Activated T-helper 2 cell treated with anti-CD3 and anti-CD28 coated beads, Interferon-gamma antibody, Interleukin-2, Interleukin-4, amounts not matched to agents 10 μg/mL and 5 μg/mL and 100 μg/mL, durations not matched to agents 14 hours and 24 hours and 36 hours (primary cell): ENCODE measurements around the gene SPTB. TPM values are rescaled to one million over a fixed set of nuclear protein-coding genes. Genes with fewer than 3 reads are reported as not detected.

ENCODE experiments used
- DNase-seq: peaks from one replicate; pipeline ENCODE4 v3.0.0; 2021; ENCODE audit warnings: low spot score
- H3K27ac Mint-ChIP-seq: one replicate; pipeline ENCODE4 v1.8.0; 2021; ENCODE audit warnings: mixed read lengths
- H3K27me3 Mint-ChIP-seq: one replicate; pipeline ENCODE4 v1.8.0; 2021; ENCODE audit warnings: low read depth, mixed read lengths
- H3K36me3 Mint-ChIP-seq: one replicate; pipeline ENCODE4 v1.8.0; 2021; ENCODE audit warnings: low read depth, mixed read lengths
- H3K4me1 Mint-ChIP-seq: one replicate; pipeline ENCODE4 v1.8.0; 2021; ENCODE audit warnings: low read depth, mixed read lengths
- H3K4me3 Mint-ChIP-seq: one replicate; pipeline ENCODE4 v1.8.0; 2021; ENCODE audit warnings: low read depth, mild to moderate bottlenecking, moderate library complexity, mixed read lengths
- H3K9me3 Mint-ChIP-seq: one replicate; pipeline ENCODE4 v1.8.0; 2021; ENCODE audit warnings: mixed read lengths
- intact Hi-C: fragments of 100-400 bp; cut with micrococcal nuclease; formaldehyde crosslinking; loops from one replicate; pipeline ENCODE4 v1.15.1; 2023
- total RNA-seq: library from RNA; stranded (reverse); gene quantifications from 2 replicates; pipeline ENCODE4 v1.2.3, GENCODE V29; 2022

The SPTB gene
- total RNA-seq, 1 donor from 2014 or later: 0.05 TPM

- Mint-ChIP-seq H3K27ac (no peak overlapping the region), H3K27me3 (no peaks in the 10 kb centered on the region), H3K4me1 (peaks cover 37% of the 10 kb centered on the region), H3K4me3 (no peak overlapping the region), H3K36me3 (no peaks in the 10 kb centered on the region), H3K9me3 (no peaks in the 10 kb centered on the region)
- intact Hi-C loops: no loop called here
- no peak for DNase-seq
Measured at GRCh38 chr14:64725879-64726584, 153.7 kb downstream of the SPTB start.

DNA sequence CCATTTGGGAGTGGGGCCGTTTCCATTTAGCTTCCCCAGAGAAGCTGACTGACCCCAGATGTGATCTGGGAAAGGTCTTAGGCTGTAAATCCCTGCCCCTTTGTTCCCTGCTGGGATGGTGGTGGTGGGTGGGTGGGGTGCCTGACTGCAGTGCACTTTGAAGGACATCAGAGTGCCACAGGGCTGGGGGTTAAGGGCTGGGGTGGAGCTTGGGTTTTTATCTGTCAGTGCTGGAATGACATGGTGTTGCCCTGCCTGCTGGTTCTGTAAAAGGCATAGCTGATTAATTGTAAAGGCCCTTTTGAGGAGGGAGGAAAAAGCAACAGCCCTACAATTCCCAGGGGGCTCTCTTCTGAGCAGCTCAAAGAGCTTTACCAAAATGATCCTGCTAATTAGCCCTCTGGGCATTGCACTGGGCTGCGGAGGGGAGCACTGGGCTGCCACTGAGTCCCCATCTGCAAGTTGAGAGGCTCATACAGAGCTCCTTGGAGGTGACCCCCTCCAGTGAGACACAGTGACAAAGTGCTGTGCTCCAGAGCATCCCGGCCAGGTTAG lies 154.4 kb downstream of the SPTB start:
- Mint-ChIP-seq H3K9me3 (no peaks in the 10 kb centered on the region), H3K4me1 (peaks cover 40% of the 10 kb centered on the region), H3K4me3 (no peak overlapping the region), H3K27ac (no peak overlapping the region), H3K36me3 (no peaks in the 10 kb centered on the region), H3K27me3 (no peaks in the 10 kb centered on the region)
- no peak for DNase-seq
- intact Hi-C loops: no loop called here

- Mint-ChIP-seq H3K4me3 (no peak overlapping the region), H3K36me3 (no peaks in the 10 kb centered on the region), H3K9me3 (no peaks in the 10 kb centered on the region), H3K27ac (no peak overlapping the region), H3K4me1 (peaks cover 33% of the 10 kb centered on the region), H3K27me3 (no peaks in the 10 kb centered on the region)
- intact Hi-C loops: no loop called here
- DNase-seq: no peak
Measured at GRCh38 chr14:64724578-64724930, 155.2 kb downstream of the SPTB start.

DNA sequence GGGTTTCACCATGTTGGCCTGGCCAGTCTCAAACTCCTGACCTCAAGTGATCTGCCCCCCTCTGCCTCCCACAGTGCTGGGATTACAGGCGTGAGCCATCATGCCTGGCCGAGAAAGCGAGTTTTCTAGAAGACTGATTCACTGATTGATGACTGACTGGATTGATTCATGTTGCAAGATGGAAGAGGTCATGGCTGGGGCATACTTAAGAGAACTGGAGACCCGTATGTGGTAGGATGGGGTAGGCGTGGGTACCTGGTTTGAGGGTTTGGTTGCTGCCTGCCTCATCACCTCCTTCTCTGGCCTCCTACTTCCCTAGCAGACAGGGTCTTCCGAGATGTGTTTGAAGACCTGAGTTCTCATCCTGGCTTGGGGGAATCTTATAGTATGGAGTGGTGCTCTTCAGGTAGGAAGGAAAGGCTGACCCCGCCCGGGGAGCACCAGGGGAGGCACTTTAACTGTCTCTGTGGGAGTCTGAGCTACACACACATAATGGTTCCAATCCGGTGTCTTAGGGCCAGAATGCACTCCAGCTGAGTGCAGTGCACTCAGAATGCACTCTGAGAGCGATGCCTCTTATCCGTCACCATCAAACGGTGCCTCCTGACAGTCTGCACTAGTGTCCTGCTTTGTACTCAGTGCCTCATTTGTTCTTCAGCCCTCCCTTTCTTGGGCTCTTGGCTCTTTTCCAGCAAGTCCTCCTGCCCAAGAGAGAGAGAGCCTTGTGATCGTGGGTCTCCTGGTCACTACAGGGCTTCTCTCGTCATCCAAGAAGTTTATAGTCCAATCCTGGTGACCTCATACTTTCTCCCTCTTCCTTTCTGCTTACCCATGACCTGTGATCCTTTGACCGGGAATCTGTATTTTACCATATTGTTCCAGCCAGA lies 155.8 kb downstream of the SPTB start:
- no peak overlapping the region for H3K4me3 Mint-ChIP-seq
- intact Hi-C loops: no loop called here

DNA sequence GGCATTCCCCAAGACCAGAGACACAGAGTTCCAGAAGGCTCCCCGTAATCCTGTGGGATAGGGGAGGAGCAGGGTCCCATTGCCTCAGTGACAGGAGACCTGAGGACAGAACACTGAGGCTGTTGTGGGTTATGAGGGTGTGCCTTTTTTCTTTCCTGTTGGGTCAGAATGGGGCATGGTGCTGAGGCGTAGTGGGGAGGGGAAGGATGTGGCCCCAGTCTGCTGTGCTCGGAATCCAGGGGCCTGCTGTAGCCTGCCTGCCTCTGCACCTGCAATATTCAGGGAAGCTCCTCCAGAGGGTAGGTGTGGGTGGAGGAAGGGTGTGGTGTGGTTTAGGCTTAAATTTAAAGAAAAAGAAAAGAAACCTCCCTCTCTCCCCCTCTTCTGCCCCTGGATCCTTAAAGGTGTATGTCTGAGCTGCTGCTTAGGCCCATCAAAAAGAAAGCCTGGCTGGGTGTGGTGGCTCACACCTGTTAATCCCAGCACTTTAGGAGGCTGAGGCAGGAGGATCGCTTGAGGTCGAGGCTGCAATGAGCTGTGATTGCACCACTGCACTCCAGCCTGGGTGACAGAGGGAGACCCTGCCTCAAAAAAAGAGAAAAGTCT lies 156.8 kb downstream of the SPTB start:
- Mint-ChIP-seq H3K27me3 (peaks cover 4% of the 10 kb centered on the region), H3K4me1 (peaks cover 38% of the 10 kb centered on the region), H3K4me3 (no peak overlapping the region), H3K27ac (no peak overlapping the region), H3K36me3 (no peaks in the 10 kb centered on the region), H3K9me3 (no peaks in the 10 kb centered on the region)
- peak; percentile 22 for DNase-seq
- intact Hi-C loops: no loop called here

More for the DNA sequence above, 155.8 kb downstream of the SPTB start:
- H3K27me3 Mint-ChIP-seq: no peaks in the 10 kb centered on the region
- no peak overlapping the region for H3K27ac Mint-ChIP-seq
- peaks cover 33% of the 10 kb centered on the region for H3K4me1 Mint-ChIP-seq
- DNase-seq: no peak
- no peaks in the 10 kb centered on the region for H3K9me3 Mint-ChIP-seq
- H3K36me3 Mint-ChIP-seq: no peaks in the 10 kb centered on the region

GRCh38 chr14:64721899-64722298 lies 157.8 kb downstream of the SPTB start:
- no peak for DNase-seq
- no peaks in the 10 kb centered on the region for H3K9me3 Mint-ChIP-seq
- H3K4me3 Mint-ChIP-seq: no peak overlapping the region
- intact Hi-C loops: no loop called here
- no peak overlapping the region for H3K27ac Mint-ChIP-seq
- H3K4me1 Mint-ChIP-seq: peaks cover 43% of the 10 kb centered on the region
- peaks cover 4% of the 10 kb centered on the region for H3K27me3 Mint-ChIP-seq
- H3K36me3 Mint-ChIP-seq: no peaks in the 10 kb centered on the region

DNA sequence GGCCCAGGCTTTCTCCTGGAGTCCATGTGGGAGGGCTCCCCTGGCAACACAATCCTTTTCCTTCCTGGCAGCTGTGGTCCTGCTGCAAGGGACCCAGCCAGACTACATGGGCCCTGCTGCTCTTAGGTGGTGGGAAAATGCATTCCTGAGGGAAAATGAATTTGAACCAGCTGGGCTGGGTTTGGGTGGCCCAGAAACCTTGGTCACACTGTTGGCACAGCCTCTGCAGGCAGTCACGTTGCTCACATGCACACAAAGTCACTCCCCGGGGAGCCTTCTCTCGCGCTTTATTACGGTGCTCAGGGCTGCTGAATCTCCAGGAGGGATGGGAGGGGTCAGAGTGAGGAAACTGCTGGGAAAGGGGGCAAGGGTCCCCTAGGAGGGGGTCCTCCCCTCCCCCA lies 158.3 kb downstream of the SPTB start:
- intact Hi-C loops: no loop called here
- Mint-ChIP-seq H3K9me3 (no peaks in the 10 kb centered on the region), H3K27ac (no peak overlapping the region), H3K4me3 (no peak overlapping the region), H3K27me3 (peaks cover 4% of the 10 kb centered on the region), H3K36me3 (no peaks in the 10 kb centered on the region), H3K4me1 (peaks cover 43% of the 10 kb centered on the region)
- no peak for DNase-seq

DNA sequence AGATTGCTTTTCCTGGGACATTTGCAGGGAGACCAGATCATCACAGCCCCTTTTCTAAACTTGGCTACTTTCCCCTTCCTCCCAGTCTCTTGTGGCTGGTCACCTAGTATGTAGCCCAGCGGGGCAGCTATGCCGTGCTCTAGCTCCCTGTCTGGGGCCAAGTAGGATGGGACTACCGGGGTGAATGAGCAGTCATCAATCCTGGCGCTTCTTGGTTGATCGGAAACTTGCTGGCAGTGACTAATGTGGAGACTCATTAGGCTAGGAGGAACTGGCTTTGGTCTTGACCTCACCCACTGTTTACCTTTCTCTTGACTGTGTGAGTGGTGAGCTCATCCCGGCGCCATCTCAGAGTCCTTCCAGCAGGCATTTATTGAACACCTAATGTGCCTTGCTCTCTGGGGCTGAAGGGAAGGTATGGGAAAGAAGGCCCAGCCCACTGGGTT lies 159.6 kb downstream of the SPTB start:
- no peak for DNase-seq
- no peaks in the 10 kb centered on the region for H3K36me3 Mint-ChIP-seq
- H3K9me3 Mint-ChIP-seq: no peaks in the 10 kb centered on the region
- H3K27ac Mint-ChIP-seq: no peak overlapping the region
- H3K4me3 Mint-ChIP-seq: no peak overlapping the region
- intact Hi-C loops: no loop called here
- H3K4me1 Mint-ChIP-seq: peaks cover 39% of the 10 kb centered on the region
- H3K27me3 Mint-ChIP-seq: peaks cover 4% of the 10 kb centered on the region

DNA sequence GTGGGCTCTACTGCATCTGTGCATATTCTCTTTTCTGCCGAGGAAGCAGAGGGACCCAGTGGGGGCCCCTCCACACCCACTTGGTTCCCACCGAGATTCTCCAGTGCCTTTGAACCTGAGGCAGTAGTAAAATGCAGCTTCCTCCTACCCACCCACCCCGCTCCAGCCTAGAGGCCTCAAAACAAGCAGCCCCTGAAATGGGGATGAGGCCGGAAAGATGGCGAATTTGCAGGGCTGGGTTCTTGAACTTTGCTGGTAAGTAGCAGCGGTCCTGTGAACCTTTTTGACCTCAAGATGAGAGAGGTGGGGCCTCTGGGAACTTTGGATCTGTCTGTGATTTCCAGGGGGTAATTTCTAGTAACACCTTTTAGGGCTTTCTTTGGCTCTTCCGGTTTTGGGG lies 160.1 kb downstream of the SPTB start:
- Mint-ChIP-seq H3K27ac (no peak overlapping the region), H3K9me3 (no peaks in the 10 kb centered on the region), H3K4me3 (no peak overlapping the region), H3K4me1 (peaks cover 35% of the 10 kb centered on the region), H3K27me3 (peaks cover 4% of the 10 kb centered on the region), H3K36me3 (no peaks in the 10 kb centered on the region)
- intact Hi-C loops: no loop called here
- no peak for DNase-seq

GRCh38 chr14:64718762-64719161 lies 160.9 kb downstream of the SPTB start:
- H3K9me3 Mint-ChIP-seq: peaks cover 8% of the 10 kb centered on the region
- H3K36me3 Mint-ChIP-seq: no peaks in the 10 kb centered on the region
- H3K27ac Mint-ChIP-seq: no peak overlapping the region
- peaks cover 7% of the 10 kb centered on the region for H3K27me3 Mint-ChIP-seq
- intact Hi-C loops: no loop called here
- H3K4me3 Mint-ChIP-seq: no peak overlapping the region
- peaks cover 26% of the 10 kb centered on the region for H3K4me1 Mint-ChIP-seq
- no peak for DNase-seq

DNA sequence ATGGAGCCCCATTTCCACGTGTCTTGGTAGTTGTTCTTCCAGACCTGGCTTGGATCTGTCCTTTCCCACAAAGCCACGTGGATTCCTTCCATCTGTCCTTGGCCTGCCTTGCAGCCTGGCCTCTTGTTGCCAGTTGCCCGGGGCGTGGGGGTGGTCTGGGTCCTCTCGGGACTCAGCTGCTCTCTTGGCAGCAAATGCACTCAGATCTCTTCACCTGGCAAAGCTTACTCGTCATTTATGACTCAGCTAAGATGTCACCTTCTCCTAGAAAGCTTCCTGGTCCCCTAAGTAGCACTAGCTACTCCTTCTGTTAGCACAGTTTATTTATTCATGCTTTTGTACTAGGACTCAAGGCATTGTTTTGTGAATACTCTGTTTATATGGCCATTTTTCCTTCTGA lies 161.8 kb downstream of the SPTB start:
- DNase-seq: no peak
- H3K4me3 Mint-ChIP-seq: no peak overlapping the region
- H3K4me1 Mint-ChIP-seq: peaks cover 20% of the 10 kb centered on the region
- intact Hi-C loops: no loop called here
- no peak overlapping the region for H3K27ac Mint-ChIP-seq
- peaks cover 13% of the 10 kb centered on the region for H3K27me3 Mint-ChIP-seq
- H3K9me3 Mint-ChIP-seq: peaks cover 17% of the 10 kb centered on the region
- H3K36me3 Mint-ChIP-seq: peaks cover 3% of the 10 kb centered on the region

- Mint-ChIP-seq H3K4me1 (peaks cover 12% of the 10 kb centered on the region), H3K27me3 (peaks cover 23% of the 10 kb centered on the region), H3K27ac (no peak overlapping the region), H3K4me3 (no peak overlapping the region), H3K9me3 (peaks cover 22% of the 10 kb centered on the region), H3K36me3 (peaks cover 3% of the 10 kb centered on the region)
- DNase-seq: no peak
- intact Hi-C loops: no loop called here
Measured at GRCh38 chr14:64715628-64716412, 163.9 kb downstream of the SPTB start.
